ENCODE measurements around the gene IL1RAP.

IL1RAP gene

GRCh38 chr3:190575437-190576185, 61.7 kb downstream of the IL1RAP start:
- no peak for DNase-seq (ENCODE audit: low read depth in 4 of 4, low spot score in 1 of 4)

DNA sequence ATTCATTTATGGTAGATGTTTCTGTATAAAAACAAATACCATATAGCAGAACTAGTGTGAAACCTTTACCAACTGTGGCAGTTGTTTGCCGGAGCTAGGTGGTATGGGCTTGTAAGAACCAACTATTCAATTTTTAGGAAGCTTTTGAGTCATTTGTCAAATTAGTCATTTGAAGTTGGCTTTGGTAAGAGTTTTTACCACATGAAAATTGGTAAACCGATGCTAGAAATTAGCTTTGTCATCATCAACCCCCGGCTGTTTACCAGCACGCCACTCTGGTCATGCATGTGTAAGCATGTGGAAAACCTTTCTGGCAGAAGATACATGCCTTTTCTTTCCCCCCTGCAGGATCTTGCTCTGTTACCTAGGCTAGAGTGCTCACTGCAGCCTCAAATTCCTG, 63.3 kb downstream of the IL1RAP start:
- no peak for DNase-seq (ENCODE audit: low read depth in 4 of 4, low spot score in 1 of 4)

DNA sequence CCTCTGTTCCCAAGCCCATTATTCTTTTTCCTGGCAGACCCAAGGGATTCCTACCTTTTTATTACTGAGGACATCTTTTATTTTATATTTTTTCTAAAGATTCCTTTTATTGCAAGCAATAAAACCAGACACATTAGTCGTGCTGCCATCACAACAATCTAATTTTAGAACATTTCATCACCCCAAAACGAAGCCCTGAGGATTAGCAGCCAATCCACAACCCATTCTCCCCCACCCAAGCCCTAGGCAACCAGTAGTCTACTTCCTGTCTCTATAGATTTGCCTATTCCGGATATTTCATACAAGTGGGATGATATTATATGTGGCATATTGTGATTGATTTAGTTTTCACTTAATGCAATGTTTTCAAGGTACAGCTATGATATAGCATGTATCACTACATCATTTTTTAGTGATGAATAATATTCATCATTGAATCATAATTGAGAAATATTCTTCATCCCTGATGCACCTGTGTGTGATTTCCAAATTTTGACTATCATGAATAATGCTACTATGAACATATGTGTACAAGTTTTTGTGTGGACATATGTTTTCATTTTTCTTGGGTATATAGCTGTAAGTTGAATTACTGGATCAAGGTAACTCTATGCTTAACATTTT, 65.7 kb downstream of the IL1RAP start:
- DNase-seq (ENCODE audit: low read depth in 4 of 4, low spot score in 1 of 4), result no peak

DNA sequence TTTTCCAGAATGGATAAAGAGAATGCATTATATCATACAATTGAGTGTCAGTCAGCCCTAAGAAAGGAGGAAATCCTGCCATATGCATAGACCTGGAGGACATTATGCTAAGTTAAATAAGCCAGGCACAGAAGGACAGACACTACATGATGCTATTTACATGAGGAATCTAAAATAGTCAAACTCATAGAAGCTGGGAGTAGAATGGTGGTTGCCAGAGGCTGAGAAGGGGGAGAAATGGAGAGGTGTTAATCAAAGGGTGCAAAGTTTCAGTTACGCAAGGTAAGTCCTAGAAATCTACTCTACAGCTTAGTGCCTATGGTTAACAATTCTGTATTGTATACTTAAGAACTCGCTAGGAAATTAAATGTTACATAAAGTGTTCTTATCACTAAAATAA, 66.5 kb downstream of the IL1RAP start:
- no peak for DNase-seq (ENCODE audit: low read depth in 4 of 4, low spot score in 1 of 4)

DNA sequence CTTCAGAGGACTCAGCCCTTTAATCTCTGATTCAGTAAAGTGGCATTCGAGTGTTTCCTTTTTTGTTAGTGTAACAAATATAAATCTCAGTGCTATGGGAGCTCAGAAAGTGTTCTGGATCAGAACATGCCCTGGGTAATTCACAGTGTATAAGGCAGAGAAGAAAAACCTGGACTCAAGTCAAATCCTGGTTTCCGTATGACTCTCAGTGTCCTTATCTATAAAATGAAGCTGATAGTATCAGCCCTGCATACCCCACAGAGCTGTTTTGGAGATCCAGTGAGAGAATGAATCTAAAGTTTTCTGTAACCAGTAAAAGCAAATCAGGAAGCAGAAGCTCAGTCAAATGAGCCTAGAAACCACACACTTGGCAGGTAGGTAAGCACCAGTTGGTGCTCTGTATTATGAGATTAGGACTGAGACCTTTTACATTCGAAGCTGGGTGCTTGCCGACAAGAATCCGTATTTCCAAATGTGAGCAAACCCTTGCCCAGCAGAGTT, 67.2 kb downstream of the IL1RAP start:
- no peak for DNase-seq (ENCODE audit: low read depth in 4 of 4, low spot score in 1 of 4)

DNA sequence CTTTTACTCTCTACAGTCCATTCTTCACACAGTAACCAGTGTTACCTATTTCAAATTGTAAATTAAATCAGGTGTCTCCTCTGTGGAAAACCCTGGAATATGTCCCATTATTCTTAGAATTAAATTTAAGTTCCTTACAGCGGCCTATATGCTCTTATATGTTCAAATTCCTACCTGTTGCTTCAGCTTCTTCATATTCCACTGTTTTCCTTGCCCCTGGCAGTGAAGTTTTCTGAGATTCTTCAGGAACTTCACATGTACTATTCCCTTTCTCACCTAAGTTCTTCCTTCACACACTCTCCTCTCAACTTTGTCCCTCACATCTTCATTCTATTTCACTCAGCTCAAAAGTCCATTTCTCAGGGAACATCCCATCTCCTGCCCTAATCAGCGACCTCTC, 68.8 kb downstream of the IL1RAP start:
- DNase-seq (ENCODE audit: low read depth in 4 of 4, low spot score in 1 of 4), result no peak

GRCh38 chr3:190585805-190586630, 72.1 kb downstream of the IL1RAP start:
- peak; percentile 18 to 52 (median 35) for DNase-seq (ENCODE audit: low read depth in 4 of 4, low spot score in 1 of 4)

DNA sequence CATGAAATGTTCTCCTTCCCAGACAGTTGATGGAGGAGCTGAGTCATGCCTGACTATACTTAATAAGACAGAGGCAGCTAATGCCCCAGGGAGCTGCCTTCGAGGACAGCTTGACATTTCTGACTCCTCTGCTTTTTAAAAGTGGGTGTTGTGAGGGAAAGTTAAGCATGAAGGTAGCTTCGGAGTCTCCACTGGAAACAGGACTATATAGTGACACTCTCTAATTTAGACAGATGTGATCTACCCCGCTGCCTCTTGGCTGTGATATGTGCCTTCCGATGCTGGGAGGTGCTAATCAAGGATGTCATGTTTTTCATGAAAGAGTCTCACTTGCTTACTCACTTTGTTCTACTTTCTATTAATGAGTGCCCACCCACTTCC, 72.7 kb downstream of the IL1RAP start:
- DNase-seq (ENCODE audit: low read depth in 4 of 4, low spot score in 1 of 4), result peak in 3 of 4 experiments; percentile 4 to 19 (median 11)

GRCh38 chr3:190588570-190588969, 74.7 kb downstream of the IL1RAP start:
- DNase-seq (ENCODE audit: low read depth in 4 of 4, low spot score in 1 of 4), result no peak

- DNase-seq (ENCODE audit: low read depth in 4 of 4, low spot score in 1 of 4), result no peak
These were observed 75.4 kb downstream of the IL1RAP start for GRCh38 chr3:190589326-190589725.

- no peak for DNase-seq (ENCODE audit: low read depth in 4 of 4, low spot score in 1 of 4)
These were observed 77.2 kb downstream of the IL1RAP start for GRCh38 chr3:190591080-190591479.

DNA sequence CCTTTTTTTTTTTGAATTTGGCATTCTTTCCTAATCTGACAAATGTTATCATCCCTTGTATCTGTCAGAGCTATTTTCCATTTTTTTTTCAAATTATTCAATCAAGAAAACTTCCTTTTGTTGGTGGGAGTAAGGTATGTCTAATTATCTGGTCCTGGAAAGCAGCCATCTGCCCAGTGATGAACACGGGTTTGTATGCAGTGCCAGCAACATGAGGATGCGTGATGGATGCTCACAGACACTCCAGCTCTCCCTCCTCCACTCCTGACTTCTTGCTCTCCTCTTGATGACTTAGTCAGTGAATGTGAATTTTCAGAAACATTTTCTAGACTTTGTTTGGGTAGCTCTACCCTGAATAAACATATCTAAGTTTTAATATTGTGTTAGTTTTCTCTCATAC, 79.2 kb downstream of the IL1RAP start:
- no peak for DNase-seq (ENCODE audit: low read depth in 4 of 4, low spot score in 1 of 4)

DNA sequence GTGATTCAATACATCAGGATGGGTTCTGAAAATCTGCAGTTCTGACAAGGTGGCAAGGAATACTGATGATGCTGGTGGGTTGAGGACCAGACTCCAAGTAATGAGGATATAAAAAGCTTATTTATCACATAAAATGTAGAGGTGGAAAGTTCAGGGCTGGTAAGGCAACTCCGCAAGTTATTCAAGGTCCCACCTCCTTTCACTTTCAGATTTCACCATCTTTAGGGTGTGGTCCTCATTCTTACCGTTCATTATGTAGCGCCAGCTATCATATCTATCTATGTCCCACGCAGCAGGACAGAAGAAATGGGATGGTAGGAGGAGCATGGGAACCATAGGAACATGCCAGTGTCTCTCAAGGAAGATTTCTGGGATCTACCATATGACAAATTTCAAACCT, 80.3 kb downstream of the IL1RAP start:
- no peak for DNase-seq (ENCODE audit: low read depth in 4 of 4, low spot score in 1 of 4)

DNA sequence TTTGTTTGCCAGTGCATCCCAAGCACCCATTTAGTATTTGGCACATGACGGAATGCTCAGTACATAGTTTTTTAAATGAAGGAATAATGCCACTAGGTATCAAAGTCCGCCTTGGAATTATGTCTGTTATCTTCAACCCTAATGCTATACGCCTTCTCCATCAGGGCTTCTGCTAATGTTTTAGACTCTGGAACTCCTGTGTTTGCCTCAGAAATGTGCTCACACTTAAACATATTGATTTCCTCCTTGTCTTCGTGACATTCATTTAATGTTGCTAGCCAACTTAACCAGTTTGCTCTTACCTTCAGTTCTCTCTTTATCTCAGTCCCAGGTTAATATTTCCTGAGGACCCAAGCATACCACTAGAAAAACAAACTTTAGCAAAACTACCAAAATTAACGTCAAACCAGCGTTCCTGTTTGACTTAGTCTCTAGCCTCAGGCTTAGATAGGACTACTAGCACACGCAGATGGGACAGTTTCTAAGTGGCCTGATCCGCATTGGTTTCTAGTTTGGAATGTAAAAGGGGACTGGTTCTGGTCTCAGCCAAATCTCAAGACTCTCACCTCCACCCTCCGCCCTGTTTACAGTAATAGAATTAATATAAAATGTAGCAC, 81.4 kb downstream of the IL1RAP start:
- DNase-seq (ENCODE audit: low read depth in 4 of 4, low spot score in 1 of 4), result no peak

DNA sequence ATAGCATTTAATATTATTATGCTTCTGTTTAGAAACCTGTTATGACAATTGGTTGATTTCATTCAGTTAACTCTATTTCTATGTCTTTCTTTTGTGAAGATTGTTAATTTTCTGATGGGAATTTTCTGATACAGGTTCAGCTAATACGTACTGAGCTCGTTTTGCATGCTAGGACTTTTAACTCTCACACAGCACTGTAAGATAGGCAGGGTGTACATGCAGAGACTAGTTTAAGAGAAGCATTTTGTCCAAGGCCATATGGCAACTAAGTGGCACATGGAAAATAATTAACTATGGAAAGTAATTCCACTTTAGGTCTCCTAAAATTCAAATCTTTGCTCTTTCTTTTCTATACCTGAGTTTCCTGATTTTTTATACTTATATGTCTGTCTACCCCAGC, 81.9 kb downstream of the IL1RAP start:
- no peak for DNase-seq (ENCODE audit: low read depth in 4 of 4, low spot score in 1 of 4)

DNA sequence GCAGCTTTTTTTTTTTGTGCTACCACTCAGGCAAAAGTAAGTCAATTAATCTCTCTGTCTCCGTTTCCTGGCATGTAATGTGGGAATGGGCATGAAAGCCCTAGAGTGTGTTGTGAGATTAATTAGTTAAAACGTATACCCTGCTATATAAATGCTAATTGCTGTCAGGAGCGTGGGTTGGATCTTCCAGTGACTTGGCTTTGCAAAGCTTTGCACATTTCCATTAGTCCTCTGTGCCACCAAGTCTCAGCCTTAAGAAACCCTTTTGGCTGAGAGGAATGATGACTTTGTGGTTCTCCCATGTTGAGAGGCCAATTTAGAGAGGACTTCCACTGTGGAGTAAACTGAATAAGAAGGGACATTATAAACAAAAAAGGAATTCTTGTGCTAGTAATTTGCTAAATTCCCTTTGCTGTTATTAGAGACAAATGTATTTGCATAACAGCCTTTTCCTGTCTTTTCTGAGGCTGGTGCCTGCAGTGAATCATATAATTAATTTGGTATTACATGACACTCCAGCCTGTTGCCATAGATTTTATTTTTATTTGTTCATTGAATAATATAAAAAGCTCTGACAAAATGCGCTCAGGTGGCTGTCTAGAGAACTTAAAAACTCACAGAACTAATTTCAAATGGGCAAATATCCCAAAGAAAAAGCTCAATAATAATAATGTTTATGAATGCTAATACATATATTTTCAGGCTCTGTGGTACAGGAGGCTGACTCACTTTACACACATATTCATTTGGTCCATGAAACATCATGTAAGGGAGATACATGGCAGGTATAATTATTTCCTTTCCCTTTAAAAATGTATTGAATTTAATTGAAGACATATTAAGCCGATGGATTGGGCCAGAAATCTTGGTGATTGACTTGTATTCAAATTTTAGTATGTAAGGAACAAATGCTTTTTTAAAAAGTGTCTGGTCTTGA, 82.7 kb downstream of the IL1RAP start:
- DNase-seq (ENCODE audit: low read depth in 4 of 4, low spot score in 1 of 4), result no peak

DNA sequence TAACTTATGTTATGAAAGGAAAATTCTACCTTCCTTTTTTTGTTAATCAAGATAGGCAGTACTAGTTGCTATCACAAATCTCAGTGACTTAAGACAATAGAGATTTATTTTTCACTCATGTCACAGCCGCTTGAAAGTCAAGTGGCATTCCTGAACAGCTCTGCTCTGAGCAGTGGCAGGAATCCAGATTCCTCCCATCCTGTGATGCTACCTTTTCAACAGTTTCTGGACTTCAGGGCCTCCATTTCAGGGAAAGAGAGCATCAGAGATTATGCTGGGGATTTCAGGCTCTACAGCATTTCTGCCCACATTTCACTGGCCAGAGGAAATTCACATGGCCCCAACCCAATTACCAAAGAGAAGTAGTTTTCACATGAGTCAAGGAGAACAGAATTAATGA, 83.4 kb downstream of the IL1RAP start:
- DNase-seq (ENCODE audit: low read depth in 4 of 4, low spot score in 1 of 4), result no peak

- DNase-seq (ENCODE audit: low read depth in 4 of 4, low spot score in 1 of 4), result no peak
These were observed 87.7 kb downstream of the IL1RAP start for GRCh38 chr3:190601622-190602021.

DNA sequence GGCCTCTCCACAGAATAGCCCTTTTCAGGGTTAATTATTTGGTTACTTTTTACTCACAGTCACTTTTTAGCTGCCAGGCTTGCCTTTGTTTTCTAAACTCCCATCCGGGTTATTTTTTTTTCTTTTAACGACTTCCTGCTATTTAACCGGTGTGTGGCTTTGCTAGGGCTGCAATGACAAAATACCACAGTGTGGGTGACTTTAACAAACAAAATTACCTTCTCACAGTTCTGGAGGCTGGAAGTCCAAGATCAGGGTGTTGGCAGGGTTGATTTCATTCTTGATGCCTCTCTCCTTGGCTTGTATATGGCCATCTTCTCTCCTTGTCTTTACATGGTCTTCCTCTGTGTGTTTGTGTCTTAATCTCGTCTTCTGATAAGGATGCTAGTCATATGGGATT, 91.5 kb downstream of the IL1RAP start:
- DNase-seq (ENCODE audit: low read depth in 4 of 4, low spot score in 1 of 4), result no peak

GRCh38 chr3:190606596-190606995, 92.7 kb downstream of the IL1RAP start:
- DNase-seq (ENCODE audit: low read depth in 4 of 4, low spot score in 1 of 4), result no peak
